GM12878 (cell line): ENCODE results near the gene FGF11. TPM values are rescaled to one million over a fixed set of nuclear protein-coding genes. Genes with fewer than 3 reads are reported as not detected.

Experiments
- ATAC-seq: fragments of 200-7000 bp; cut with Tn5 transposase; 3 replicates; pipeline ENCODE4 v1.9.1; 2020; ENCODE audit warnings: mild to moderate bottlenecking, moderate library complexity
- BruUV-seq: library from RNA; stranded (reverse); fragments of 400-500 nt; replicated peaks from 2 replicates; lab custom pipeline; 2021; lab: Mats Ljungman, UMichigan
- CTCF ChIA-PET: fragments of 300-600 bp; sonication (Branson Sonifier 250); formaldehyde crosslinking; extraction: SDS; loops from one replicate; lab custom pipeline; 2021; ENCODE audit warnings: inconsistent platforms; lab: Yijun Ruan, JAX
- POLR2A ChIA-PET: fragments of 350-600 bp; formaldehyde crosslinking; extraction: SDS; loops from one replicate; lab custom pipeline; 2021; ENCODE audit warnings: inconsistent platforms; lab: Charles Lee
- RAD21 ChIA-PET: fragments of 300-600 bp; sonication (Branson Sonifier 250); formaldehyde crosslinking; loops from one replicate; lab custom pipeline; 2023; ENCODE audit warnings: antibody characterized with exemption; ENCODE audit not compliant: unreplicated experiment; lab: Charles Lee
- SMC1A ChIA-PET: fragments of 300-600 bp; sonication (Branson Sonifier 250); formaldehyde crosslinking; loops from one replicate; lab custom pipeline; 2023; ENCODE audit not compliant: unreplicated experiment, uncharacterized antibody; lab: Charles Lee
- DNase-seq: peaks from one replicate; pipeline ENCODE4 v3.0.0-alpha.2; 2011; ENCODE audit warnings: low read depth, low spot score
- FAIRE-seq: peaks from 3 replicates; lab custom pipeline; 2011; peaks lifted over from hg19 to GRCh38; lab: Jason Lieb, UNC
- H2AFZ ChIP-seq: 2 replicates; pipeline ENCODE4 v1.6.0; 2011; ENCODE audit warnings: low read depth, low read length, control low read depth; ENCODE audit not compliant: control insufficient read depth
- H3K27ac ChIP-seq: 2 replicates; pipeline ENCODE4 v1.5.1; 2011; ENCODE audit warnings: control low read depth; ENCODE audit not compliant: control insufficient read depth, insufficient read depth
- H3K27me3 ChIP-seq, 2 experiments: replicated peaks in 1 of 2; 2 replicates each; pipeline versions ENCODE4 v1.6.0 to v1.6.1; 2011; ENCODE audit warnings: low read length in 1 of 2; ENCODE audit not compliant: control insufficient read depth in 2 of 2, insufficient read depth in 2 of 2
- H3K36me3 ChIP-seq, 2 experiments: 2 replicates each; pipeline ENCODE4 v1.5.1; 2011; ENCODE audit warnings: low read length in 1 of 2; ENCODE audit not compliant: control insufficient read depth in 2 of 2, insufficient read depth in 2 of 2
- H3K4me1 ChIP-seq: 2 replicates; pipeline ENCODE4 v1.6.1; 2011; ENCODE audit warnings: mild to moderate bottlenecking, low read length, moderate library complexity, mixed read lengths; ENCODE audit not compliant: control insufficient read depth, insufficient read depth
- H3K4me2 ChIP-seq: 2 replicates; pipeline ENCODE4 v1.6.0; 2011; ENCODE audit warnings: control low read depth; ENCODE audit not compliant: control insufficient read depth, insufficient read depth
- H3K4me3 ChIP-seq: fragments of 200-600 bp; sonication (generic); 2 replicates; pipeline ENCODE4 v1.5.1; 2016
- H3K79me2 ChIP-seq: 2 replicates; pipeline ENCODE4 v1.6.0; 2011; ENCODE audit warnings: low read length; ENCODE audit not compliant: control insufficient read depth, insufficient read depth
- H3K9ac ChIP-seq: 2 replicates; pipeline ENCODE4 v1.8.0; 2011; ENCODE audit warnings: low read length, control low read depth, mixed read lengths; ENCODE audit not compliant: control insufficient read depth, insufficient read depth
- H3K9me3 ChIP-seq: replicated peaks from 3 replicates; pipeline ENCODE4 v1.5.1; 2011; ENCODE audit warnings: mild to moderate bottlenecking, low read length; ENCODE audit not compliant: control insufficient read depth, insufficient read depth
- H4K20me1 ChIP-seq: 2 replicates; pipeline ENCODE4 v1.6.0; 2011; ENCODE audit not compliant: control insufficient read depth, insufficient read depth
- ASH2L ChIP-seq: fragments of 300-600, 200-600 bp; sonication (generic); IDR thresholded peaks from 2 replicates; pipeline ENCODE4 v1.6.1; 2017; ENCODE audit warnings: low read depth, mild to moderate bottlenecking, borderline replicate concordance
- ATF2 ChIP-seq: IDR thresholded peaks from 2 replicates; pipeline ENCODE4 v1.6.1; 2012; ENCODE audit warnings: low read length, inconsistent platforms
- ATF7 ChIP-seq: fragments of 450-650 bp; IDR thresholded peaks from 2 replicates; pipeline ENCODE4 v1.6.1; 2016; ENCODE audit warnings: low read depth, mild to moderate bottlenecking
- BCLAF1 ChIP-seq: fragments of 450-650 bp; IDR thresholded peaks from 2 replicates; pipeline ENCODE4 v1.6.1; 2017; ENCODE audit warnings: antibody characterized with exemption, mild to moderate bottlenecking, moderate library complexity
- BRCA1 ChIP-seq: IDR thresholded peaks from 2 replicates; pipeline ENCODE4 v1.6.1; 2011; ENCODE audit warnings: low read depth, low read length, improper control_type of control experiment
- EED ChIP-seq: sonication (generic); IDR thresholded peaks from 2 replicates; pipeline ENCODE4 v1.6.1; 2016; ENCODE audit warnings: antibody characterized with exemption, low read depth
- JUNB ChIP-seq: IDR thresholded peaks from 2 replicates; pipeline ENCODE4 v1.6.1; 2016; ENCODE audit warnings: antibody characterized with exemption, mild to moderate bottlenecking
- MTA3 ChIP-seq: IDR thresholded peaks from 2 replicates; pipeline ENCODE4 v1.6.1; 2012; ENCODE audit warnings: low read length, inconsistent platforms, borderline replicate concordance
- POLR2A ChIP-seq: IDR thresholded peaks from 2 replicates; pipeline ENCODE4 v1.6.1; 2011; ENCODE audit warnings: low read depth, mild to moderate bottlenecking, low read length
- POLR2AphosphoS2 ChIP-seq: IDR thresholded peaks from 2 replicates; pipeline ENCODE4 v1.6.1; 2011; ENCODE audit warnings: low read depth, mild to moderate bottlenecking, low read length, improper control_type of control experiment, moderate library complexity
- RAD51 ChIP-seq: fragments of 450-650 bp; IDR thresholded peaks from 2 replicates; pipeline ENCODE4 v1.6.1; 2016; ENCODE audit warnings: moderate library complexity, mild to moderate bottlenecking, inconsistent platforms
- RELA ChIP-seq: fragments of 450-650 bp; IDR thresholded peaks from 2 replicates; pipeline ENCODE4 v1.8.0; 2014; ENCODE audit warnings: borderline replicate concordance; ENCODE audit not compliant: partially characterized antibody
- TCF3 ChIP-seq: IDR thresholded peaks from 2 replicates; pipeline ENCODE4 v1.6.1; 2012; ENCODE audit warnings: low read depth, mild to moderate bottlenecking, low read length, borderline replicate concordance; ENCODE audit not compliant: insufficient read depth
- ZBED1 ChIP-seq: IDR thresholded peaks from 2 replicates; pipeline ENCODE4 v1.6.1; 2016; ENCODE audit warnings: borderline replicate concordance
- WGBS: methylation state at CpG from one replicate; pipeline ENCODE4 v1.1.6; 2016; ENCODE audit warnings: low lambda C conversion rate; ENCODE audit not compliant: insufficient replicate concordance, insufficient coverage; ENCODE audit errors: missing lambda C conversion rate; 5-methylcytosine and 5-hydroxymethylcytosine counted together
- in situ Hi-C: fragments of 300-500 bp; cut with MboI; formaldehyde crosslinking; loops from 9 replicates; pipeline ENCODE4 v1.14.3; 2018; ENCODE audit warnings: mixed read lengths
- intact Hi-C: fragments of 100-400 bp; cut with micrococcal nuclease; formaldehyde crosslinking; loops from one replicate; pipeline ENCODE4 v1.14.2; 2022; ENCODE audit not compliant: unreplicated experiment
- polyA plus RNA-seq, 11 experiments: library from polyadenylated mRNA; depleted of rRNA in 4 of 11; unstranded in 6 of 11; stranded (reverse) in 5 of 11; fragments of >200 nt; fragmentation: Nextera tagmentation in 4 of 11; fragmentation: Illumina TruSeq in 1 of 11; extraction: Ambion mirVana in 4 of 11; extraction: Trizol in 1 of 11; gene quantifications; 1 replicate in 1 of 11; 2 replicates in 10 of 11; pipeline versions ENCODE4 v1.2.1 to v1.2.3, GENCODE V29; 2011 to 2016; ENCODE audit warnings: inconsistent platforms in 2 of 11, missing spikeins in 2 of 11, low read depth in 1 of 11
- total RNA-seq, 4 experiments: library from RNA; depleted of rRNA in 3 of 4; stranded (reverse); fragments of >200 nt in 3 of 4; fragmentation: Illumina TruSeq in 1 of 4; extraction: Trizol in 1 of 4; gene quantifications; 2 replicates each; pipeline versions ENCODE4 v1.2.1 to v1.2.3, GENCODE V29; 2013 to 2021
- TF ChIP-seq, protein P1 (sequence below): IDR thresholded peaks from 2 replicates; pipeline ENCODE4 v1.6.1; 2011; ENCODE audit warnings: low read depth, mild to moderate bottlenecking, low read length, moderate library complexity, borderline replicate concordance; ENCODE audit errors: extremely low read depth

The FGF11 gene
- total and polyA plus RNA-seq, 10 of the 15 experiments (the other 5 are each of a cell fraction or from before 2014, with no cell fraction given): 0.69 to 21.1 (median 2.6) TPM

GRCh38 chr17:7426896-7427489 lies 12.3 kb upstream of the FGF11 start:
- H4K20me1 ChIP-seq: no peaks in the 10 kb centered on the region
- WGBS: 62% methylated on average over 29 of the region's 29 CpGs
- no peak for TF ChIP-seq POLR2A
- TF ChIP-seq ATF7: no peak
- no peak for TF ChIP-seq ZBED1
- no peak for TF ChIP-seq BCLAF1
- no peak for TF ChIP-seq POLR2AphosphoS2
- TF ChIP-seq ASH2L: no peak
- TF ChIP-seq, protein P1, sequence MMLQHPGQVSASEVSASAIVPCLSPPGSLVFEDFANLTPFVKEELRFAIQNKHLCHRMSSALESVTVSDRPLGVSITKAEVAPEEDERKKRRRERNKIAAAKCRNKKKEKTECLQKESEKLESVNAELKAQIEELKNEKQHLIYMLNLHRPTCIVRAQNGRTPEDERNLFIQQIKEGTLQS: no peak
- no peak for TF ChIP-seq RELA
- no peak for TF ChIP-seq RAD51
- no peak for TF ChIP-seq BRCA1
- no peak for TF ChIP-seq ATF2
- no peak for TF ChIP-seq MTA3
- TF ChIP-seq TCF3: no peak
- no peak for TF ChIP-seq EED
- no peak for TF ChIP-seq JUNB
- no peak overlapping the region for H2AFZ ChIP-seq
- DNase-seq (no peak), FAIRE-seq (no peak), ATAC-seq (no peak)
- no peaks in the 10 kb centered on the region for H3K4me1 ChIP-seq
- CTCF ChIA-PET: interaction anchor here (0.8 kb wide), 1 partner anchor 70 kb away, joined by 3 read pairs; no protein-coding TSS in a partner anchor
- SMC1A ChIA-PET: no interaction called here
- in situ Hi-C loops (no loop called here), intact Hi-C loops (no loop called here)
- no peaks in the 10 kb centered on the region for H3K9me3 ChIP-seq
- no peak overlapping the region for H3K4me2 ChIP-seq
- H3K36me3 ChIP-seq: no peaks in the 10 kb centered on the region
- BruUV-seq: no TSS peak
- RAD21 ChIA-PET: no interaction called here
- H3K4me3 ChIP-seq: no peak overlapping the region
- H3K9ac ChIP-seq: no peak overlapping the region
- no peaks in the 10 kb centered on the region for H3K79me2 ChIP-seq
- no peak overlapping the region for H3K27ac ChIP-seq
- POLR2A ChIA-PET: no interaction called here
- no peaks in the 10 kb centered on the region; a peak in 1 of 4 replicates for H3K27me3 ChIP-seq
